ENCODE data around the gene VGLL4. TPM values are rescaled to one million over a fixed set of nuclear protein-coding genes. Genes with fewer than 3 reads are reported as not detected.
"Not testable (repeated sequence)": the region's sequence is repeated elsewhere in the genome, so short reads cannot be mapped to it uniquely, and the experiment has no call there.

Gene VGLL4
- 40.3 and 57.4 TPM in 2 replicates for total RNA-seq (2014; rRNA removed; shearing (Covaris generic))
- 56.4 and 67.5 TPM in 2 replicates for polyA plus RNA-seq (2015; cell fraction: cytosol; rRNA removed)
- 106 and 110 TPM in 2 replicates for polyA plus RNA-seq (2015; cell fraction: nucleus; rRNA removed)

- DNase-seq (ENCODE audit: low read depth): peak; percentile 94
Measured at GRCh38 chr3:11643605-11644087, at the start of gene VGLL4. Gene VGLL4, minus strand, starts transcription at chr3:11643915. Its CDS starts 397 bp downstream, at chr3:11643518.

- no peak for DNase-seq (ENCODE audit: low read depth)
Measured at GRCh38 chr3:11692532-11692813, 48.8 kb upstream of the VGLL4 start.

- DNase-seq (ENCODE audit: low read depth): no peak
Measured at GRCh38 chr3:11691767-11692531, 48.2 kb upstream of the VGLL4 start.

- peak; percentile 38 for DNase-seq (ENCODE audit: low read depth)
Measured at GRCh38 chr3:11690863-11691766, 47.4 kb upstream of the VGLL4 start.

DNA sequence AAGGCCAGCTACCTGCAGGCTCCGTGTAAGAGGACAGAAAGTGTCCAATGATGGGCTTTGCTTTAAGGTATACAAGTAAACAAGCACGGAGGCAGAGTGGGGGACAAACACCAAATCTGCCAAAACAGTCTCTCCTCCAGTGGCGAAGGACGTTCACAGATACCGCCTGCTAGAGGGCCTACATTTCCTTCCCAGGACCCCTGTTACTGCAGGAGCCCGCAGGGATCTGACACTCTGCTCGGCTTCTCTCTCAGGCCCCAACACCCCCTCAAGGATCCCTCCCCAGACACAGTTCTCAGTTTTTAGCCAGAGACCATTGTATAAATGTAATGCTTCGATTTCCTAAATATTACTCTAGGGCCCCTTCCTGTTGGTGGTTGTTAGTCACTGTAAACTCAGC lies 46.0 kb upstream of the VGLL4 start:
- no peak for DNase-seq (ENCODE audit: low read depth)

- not testable (repeated sequence) for DNase-seq (ENCODE audit: low read depth)
Measured at GRCh38 chr3:11684980-11685379, 41.3 kb upstream of the VGLL4 start.

DNA sequence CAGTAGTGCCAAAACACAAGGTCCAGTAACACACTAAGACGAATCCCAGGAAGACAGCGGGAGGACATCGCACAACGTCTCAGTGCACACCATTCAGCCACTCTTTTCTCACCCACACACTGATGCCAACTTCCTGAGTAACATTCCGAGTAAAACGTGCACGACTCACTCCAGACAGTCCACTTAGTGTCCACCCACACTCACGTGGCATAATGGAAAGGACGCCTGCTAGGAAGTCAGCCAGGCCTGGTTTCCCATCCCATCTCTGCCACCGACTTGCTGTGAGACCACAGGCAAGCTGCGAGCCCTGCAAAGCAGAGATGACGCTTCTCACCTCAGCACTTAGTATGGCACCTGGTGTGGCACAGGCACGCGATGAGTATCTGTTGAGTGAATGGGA lies 36.8 kb upstream of the VGLL4 start:
- no peak for DNase-seq (ENCODE audit: low read depth)

- no peak for DNase-seq (ENCODE audit: low read depth)
Measured at GRCh38 chr3:11679964-11680363, 36.2 kb upstream of the VGLL4 start.

GRCh38 chr3:11672363-11672762 lies 28.6 kb upstream of the VGLL4 start:
- no peak for DNase-seq (ENCODE audit: low read depth)

DNA sequence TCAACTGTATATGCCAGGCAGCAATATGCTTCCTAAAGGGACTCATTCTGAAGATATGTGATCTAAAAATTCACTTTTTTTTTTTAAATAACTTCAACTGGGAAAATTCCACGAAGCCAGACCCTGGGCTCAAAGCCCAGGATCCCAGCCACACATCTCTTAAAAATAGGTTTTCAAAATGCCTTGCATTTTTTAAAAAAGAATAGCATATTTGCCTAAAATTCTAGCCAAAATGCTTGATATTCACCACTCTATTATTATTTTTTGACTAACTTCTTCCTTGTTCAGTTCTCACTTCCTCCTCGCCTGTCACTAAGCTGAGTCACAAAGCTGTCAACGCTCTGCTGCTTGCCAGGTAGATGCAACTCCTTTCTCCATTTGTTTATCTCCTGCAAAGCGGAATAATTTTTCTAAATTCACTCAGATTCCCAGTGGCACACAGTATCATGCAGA lies 28.0 kb upstream of the VGLL4 start:
- peak; percentile 11 for DNase-seq (ENCODE audit: low read depth)

GRCh38 chr3:11668243-11669235 lies 24.8 kb upstream of the VGLL4 start:
- DNase-seq (ENCODE audit: low read depth): no peak

DNA sequence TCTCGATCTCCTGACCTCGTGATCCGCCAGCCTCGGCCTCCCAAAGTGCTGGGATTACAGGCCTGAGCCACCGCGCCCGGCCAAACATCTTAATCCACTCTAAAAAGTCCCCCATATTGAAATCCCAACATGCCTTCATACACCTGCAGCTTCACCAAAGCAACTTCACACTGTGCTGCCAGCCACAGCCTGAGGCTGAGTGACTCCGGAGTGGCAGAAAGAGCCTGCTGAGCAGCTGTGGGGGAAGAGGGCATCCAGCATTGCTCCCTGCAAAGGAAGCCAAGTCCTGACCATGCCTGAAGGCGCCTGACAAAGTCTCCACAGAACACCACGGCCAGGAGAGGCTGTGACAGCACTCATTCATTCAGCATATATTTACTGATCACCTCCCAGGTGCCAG lies 21.6 kb upstream of the VGLL4 start:
- no peak for DNase-seq (ENCODE audit: low read depth)

- peak; percentile 29 for DNase-seq (ENCODE audit: low read depth)
Measured at GRCh38 chr3:11662392-11662990, 18.8 kb upstream of the VGLL4 start.

DNA sequence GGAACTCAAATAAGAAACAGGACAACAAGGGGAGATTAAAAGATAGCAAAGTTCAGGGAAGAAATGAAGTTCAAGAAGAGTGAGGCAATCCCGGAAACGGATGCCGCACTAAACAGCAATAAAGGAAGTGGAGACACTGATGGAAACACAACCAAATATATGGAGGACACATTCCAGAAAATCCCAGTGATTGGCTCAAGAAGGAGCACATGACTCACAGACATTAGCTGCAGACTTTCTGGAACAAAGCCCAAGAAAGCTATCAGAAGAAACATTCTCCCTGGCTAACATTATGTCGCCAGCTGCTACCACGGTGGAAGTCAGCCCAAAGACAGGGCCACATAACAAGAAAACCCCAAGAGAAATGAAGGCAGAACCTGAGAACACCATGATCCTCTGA lies 18.1 kb upstream of the VGLL4 start:
- DNase-seq (ENCODE audit: low read depth): peak; percentile 19

DNA sequence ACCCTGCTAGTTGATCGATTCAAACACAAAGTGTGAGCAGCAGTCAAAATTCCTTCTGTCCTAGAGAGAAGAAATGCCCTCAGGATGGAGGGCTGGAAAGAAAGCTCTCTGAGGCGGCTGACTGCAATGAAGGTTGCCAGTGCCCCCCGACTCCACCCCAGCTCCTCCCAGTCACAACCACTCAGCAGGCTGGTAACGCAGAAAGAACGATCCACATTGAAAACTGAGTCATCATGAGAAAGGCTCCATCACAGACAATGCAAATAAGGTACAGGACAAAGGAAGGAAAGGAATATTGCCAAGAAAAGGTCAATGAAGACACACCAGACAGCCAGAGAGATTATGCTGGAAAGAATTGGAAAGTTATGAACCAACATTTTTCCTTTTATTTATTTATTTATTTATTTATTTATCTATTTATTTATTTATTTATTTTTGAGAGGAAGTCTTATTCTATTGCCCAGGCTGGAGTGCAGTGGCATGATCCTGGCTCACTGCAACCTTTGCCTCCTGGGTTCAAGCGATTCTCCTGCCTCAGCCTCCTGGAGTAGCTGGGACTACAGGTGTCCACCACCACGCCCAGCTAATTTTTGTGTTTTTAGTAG lies 17.4 kb upstream of the VGLL4 start:
- DNase-seq (ENCODE audit: low read depth): peak; percentile 56

- no peak for DNase-seq (ENCODE audit: low read depth)
Measured at GRCh38 chr3:11660242-11660641, 16.5 kb upstream of the VGLL4 start.

DNA sequence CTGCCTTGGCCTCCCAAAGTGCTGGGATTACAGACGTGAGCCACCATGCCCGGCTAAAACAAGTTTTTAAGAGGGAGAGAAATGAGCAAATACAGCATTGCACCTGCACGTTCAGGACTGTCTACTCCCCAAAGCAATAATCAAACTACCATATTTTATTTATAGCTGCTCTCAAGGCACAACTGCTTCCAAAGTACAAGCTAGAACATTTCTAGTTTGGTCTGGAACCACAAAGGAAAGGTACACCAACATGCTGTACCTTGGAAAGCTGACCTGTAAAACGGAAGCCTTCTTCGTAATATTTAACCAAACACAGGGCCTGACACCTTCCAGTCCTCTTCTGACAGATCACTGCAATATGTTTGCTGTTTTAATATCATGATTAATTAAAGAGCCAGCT lies 14.5 kb upstream of the VGLL4 start:
- DNase-seq (ENCODE audit: low read depth): no peak

DNA sequence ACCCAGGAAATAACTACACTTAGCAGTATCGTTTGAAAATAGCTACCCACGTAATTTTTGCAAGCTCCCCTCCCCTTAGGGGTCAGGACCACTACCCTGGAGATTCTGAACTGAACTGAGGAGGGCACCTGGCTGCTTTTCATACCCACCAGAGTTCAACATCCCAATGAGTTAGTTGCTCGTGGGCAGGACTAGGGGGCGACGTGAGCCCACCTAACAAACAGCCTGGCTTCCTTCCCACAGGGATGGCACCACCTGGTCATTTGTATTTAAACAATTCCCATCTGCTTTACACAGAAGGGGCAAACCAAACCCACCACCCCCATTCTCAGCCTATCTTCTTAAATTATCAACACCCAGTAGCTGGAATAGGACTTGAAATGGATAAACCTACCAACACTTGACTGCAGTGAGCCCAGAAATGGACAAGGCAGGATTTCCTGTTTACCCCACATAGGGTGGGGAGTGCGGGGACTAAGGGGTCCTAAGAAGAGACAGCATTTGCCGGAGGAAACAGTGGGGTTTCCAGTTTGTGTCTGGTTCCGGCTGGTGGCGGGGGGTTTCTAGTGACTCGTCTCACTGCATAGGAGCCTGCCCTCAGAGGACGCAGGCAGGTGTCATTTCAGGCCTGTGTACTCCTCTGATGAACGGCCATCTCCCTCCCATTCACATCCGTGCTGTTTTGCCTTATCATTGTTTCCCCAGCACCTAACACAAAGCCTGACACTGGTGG lies 11.6 kb upstream of the VGLL4 start:
- no peak for DNase-seq (ENCODE audit: low read depth)

DNA sequence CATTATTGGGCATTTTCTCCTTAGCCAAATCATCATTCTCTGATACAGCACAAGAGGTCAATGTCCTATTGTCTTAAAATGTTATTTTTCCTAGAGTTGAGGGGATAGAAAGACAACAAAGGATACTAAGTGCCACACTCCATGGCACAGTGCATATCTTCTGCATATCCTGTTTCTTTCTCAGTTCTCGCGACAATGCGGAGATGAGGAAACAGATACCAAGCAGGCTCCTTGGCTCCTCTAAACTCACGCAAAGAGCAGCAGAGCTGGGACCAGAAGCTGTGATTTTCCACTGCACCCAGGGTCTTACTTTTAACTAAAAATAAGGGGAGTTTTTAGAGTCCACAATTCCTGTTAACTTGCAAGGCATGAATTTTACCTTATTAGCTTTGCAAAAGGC lies 10.5 kb upstream of the VGLL4 start:
- DNase-seq (ENCODE audit: low read depth): no peak
